Gastroesophageal sphincter (tissue), 4 donors: ENCODE measurements around the gene LZTS3. TPM values are rescaled to one million over a fixed set of nuclear protein-coding genes. Genes with fewer than 3 reads are reported as not detected.

ENCODE experiments used
- ATAC-seq: fragments of 150-250 bp; one replicate; pipeline ENCODE4 v1.9.1; 2016; ENCODE audit warnings: mild to moderate bottlenecking, moderate library complexity
- H3K27ac ChIP-seq, 4 donors: fragments of 200-600 bp; sonication (generic) in 3 of 4; 1 replicate in 3 of 4; 2 replicates in 1 of 4; pipeline ENCODE4 v1.5.1; 2016 to 2019
- H3K27me3 ChIP-seq: fragments of 200-600 bp; sonication (generic); one replicate; pipeline ENCODE4 v1.5.1; 2019
- H3K36me3 ChIP-seq, 2 donors: fragments of 200-600 bp; sonication (generic); one replicate each; pipeline ENCODE4 v1.5.1; 2019; ENCODE audit warnings: control low read depth in 1 of 2
- H3K4me1 ChIP-seq, 3 donors: fragments of 200-600 bp; sonication (generic); 1 replicate in 2 of 3; 2 replicates in 1 of 3; pipeline ENCODE4 v1.5.1; 2016 to 2019; ENCODE audit warnings: control low read depth in 2 of 3
- H3K4me3 ChIP-seq, 2 donors: fragments of 200-600 bp; sonication (generic); one replicate each; pipeline ENCODE4 v1.5.1; 2019; ENCODE audit warnings: mild to moderate bottlenecking in 1 of 2, moderate library complexity in 1 of 2
- H3K9me3 ChIP-seq, 3 donors: fragments of 200-600 bp; sonication (generic); one replicate each; pipeline ENCODE4 v1.5.1; 2017 to 2019; ENCODE audit warnings: control low read depth in 2 of 3
- EP300 ChIP-seq: sonication (generic); formaldehyde crosslinking; IDR thresholded peaks from one replicate; pipeline ENCODE4 v1.6.1; 2017; ENCODE audit warnings: antibody characterized with exemption, mild to moderate bottlenecking
- POLR2A ChIP-seq, 2 donors: fragments of 450-650 bp; IDR thresholded peaks; one replicate each; pipeline ENCODE4 v1.6.1; 2017; ENCODE audit warnings: antibody characterized with exemption in 2 of 2, mild to moderate bottlenecking in 2 of 2, moderate library complexity in 1 of 2
- POLR2AphosphoS5 ChIP-seq: sonication (generic); formaldehyde crosslinking; IDR thresholded peaks from one replicate; pipeline ENCODE4 v1.6.1; 2017; ENCODE audit warnings: antibody characterized with exemption
- WGBS, 2 donors: methylation state at CpG; one replicate each; pipeline ENCODE4 v1.1.5; 2018; ENCODE audit warnings: low coverage in 1 of 2; 5-methylcytosine and 5-hydroxymethylcytosine counted together
- total RNA-seq, 4 donors: library from RNA; depleted of rRNA; stranded (reverse); fragments of >200 nt; gene quantifications; one replicate each; pipeline ENCODE4 v1.1.0, GENCODE V29; 2016
- TF ChIP-seq, protein P1 (sequence below), 4 experiments: fragments of 200-600 bp in 2 of 4; fragments of 450-650 bp in 2 of 4; sonication (generic) in 1 of 4; IDR thresholded peaks; one replicate each; pipeline ENCODE4 v1.5.1; 2017 to 2019; ENCODE audit warnings: antibody characterized with exemption in 4 of 4, mild to moderate bottlenecking in 2 of 4, moderate library complexity in 2 of 4

The LZTS3 gene
- total RNA-seq, 4 donors from 2014 or later = 11.3 to 17.0 (median 12.2) TPM

DNA sequence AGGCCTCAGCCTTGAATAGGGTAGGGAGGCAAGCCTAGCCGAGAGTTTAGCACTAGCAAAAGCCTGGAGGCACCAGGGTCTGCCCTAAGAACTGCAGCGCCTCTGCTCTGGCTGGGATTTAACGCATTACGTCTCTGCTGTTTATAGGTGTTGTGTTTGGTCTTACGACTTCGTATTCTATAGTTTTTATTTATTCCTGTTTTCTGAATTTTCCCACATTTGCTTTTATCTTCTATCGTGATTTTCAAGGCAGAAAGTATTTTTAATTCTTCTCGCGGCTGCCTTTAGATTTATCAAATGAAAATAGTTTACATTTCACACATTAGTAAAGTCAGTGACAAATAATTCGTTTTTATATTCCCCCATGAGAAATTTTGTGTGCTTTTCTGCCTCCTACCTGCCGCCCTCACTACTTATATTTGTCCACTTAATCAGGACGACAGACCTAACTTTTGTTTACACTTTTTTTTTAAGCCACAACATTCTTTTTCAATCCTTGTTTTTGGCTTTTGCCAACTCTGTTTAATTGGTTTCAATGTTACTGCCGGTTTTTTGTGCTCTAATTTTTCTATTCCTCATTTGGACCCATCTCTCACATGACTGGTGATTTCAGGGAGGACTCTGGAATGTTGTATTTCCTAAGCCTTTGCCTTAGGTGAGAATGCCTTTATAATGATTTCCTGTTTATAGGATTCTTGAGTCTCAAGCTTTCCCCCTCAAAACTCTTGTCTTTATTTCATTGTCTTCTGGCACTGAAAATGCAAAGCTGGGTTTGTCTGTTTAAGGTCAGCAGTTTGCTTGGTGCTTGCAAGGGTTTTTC lies 1.3 kb upstream of the LZTS3 start:
- Histone ChIP-seq H3K9me3 (no peaks in the 10 kb centered on the region), H3K4me3 (peak overlapping the region; percentile 64 to 92), H3K27ac (peak overlapping the region in 3 of 4 donors; percentile 81 to 85 (median 83)), H3K36me3 (no peaks in the 10 kb centered on the region), H3K27me3 (no peaks in the 10 kb centered on the region), H3K4me1 (peaks cover 0 to 38% (median 7%) of the 10 kb centered on the region in 3 donors)
- TF ChIP-seq POLR2AphosphoS5 (no peak), POLR2A (IDR thresholded peaks at IDR 0.05) (no peak), EP300 (no peak)
- TF ChIP-seq, protein P1, sequence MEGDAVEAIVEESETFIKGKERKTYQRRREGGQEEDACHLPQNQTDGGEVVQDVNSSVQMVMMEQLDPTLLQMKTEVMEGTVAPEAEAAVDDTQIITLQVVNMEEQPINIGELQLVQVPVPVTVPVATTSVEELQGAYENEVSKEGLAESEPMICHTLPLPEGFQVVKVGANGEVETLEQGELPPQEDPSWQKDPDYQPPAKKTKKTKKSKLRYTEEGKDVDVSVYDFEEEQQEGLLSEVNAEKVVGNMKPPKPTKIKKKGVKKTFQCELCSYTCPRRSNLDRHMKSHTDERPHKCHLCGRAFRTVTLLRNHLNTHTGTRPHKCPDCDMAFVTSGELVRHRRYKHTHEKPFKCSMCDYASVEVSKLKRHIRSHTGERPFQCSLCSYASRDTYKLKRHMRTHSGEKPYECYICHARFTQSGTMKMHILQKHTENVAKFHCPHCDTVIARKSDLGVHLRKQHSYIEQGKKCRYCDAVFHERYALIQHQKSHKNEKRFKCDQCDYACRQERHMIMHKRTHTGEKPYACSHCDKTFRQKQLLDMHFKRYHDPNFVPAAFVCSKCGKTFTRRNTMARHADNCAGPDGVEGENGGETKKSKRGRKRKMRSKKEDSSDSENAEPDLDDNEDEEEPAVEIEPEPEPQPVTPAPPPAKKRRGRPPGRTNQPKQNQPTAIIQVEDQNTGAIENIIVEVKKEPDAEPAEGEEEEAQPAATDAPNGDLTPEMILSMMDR (IDR thresholded peaks at IDR 0.05) = no peak
- ATAC-seq = no peak
- WGBS, 2 donors = 17 to 33% methylated on average over 5 to 13 of the region's 13 CpGs

DNA sequence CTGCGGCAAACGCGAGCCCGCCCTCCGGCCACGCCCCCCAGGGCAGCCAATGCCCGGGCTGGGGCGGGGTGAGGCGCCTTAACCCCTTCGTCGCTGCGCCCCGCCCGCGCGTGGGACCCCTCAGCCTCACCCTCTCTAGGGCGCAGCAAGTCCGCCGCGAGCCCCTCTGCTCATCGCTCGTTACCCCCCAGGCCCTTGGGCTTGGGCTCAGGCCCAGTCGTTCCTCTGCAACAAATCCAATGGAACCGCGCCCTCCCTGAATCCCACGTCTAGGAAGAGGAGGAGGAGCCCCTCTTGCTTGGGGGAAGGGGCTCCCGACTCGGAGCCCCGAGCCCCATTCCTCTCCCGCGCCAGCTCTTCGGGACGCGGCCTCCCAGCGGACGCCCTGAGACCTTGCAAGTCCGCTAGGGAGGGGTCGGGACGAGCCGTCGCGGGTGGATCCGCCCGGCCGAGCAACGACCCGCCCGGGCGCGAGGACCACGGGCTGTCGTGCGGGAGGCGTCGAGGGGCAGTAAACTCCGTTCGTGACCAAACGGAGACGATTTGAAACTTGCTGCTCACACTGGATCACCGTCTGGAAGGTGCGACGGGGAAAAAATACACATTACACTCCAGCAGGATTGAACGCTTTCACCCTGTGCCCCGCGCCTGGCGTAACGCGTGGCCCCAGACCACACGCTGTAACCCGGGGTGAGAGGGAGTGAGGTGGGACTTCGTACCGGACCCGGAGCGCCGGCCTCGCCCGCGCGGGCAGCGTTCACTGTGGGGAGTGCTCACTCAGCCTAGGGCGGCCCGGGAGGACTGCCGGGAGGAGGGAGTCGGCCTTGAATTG lies 477 bp upstream of the LZTS3 start:
- Histone ChIP-seq H3K4me1 (peaks cover 0 to 38% (median 7%) of the 10 kb centered on the region in 3 donors), H3K27me3 (no peaks in the 10 kb centered on the region), H3K27ac (peak overlapping the region; percentile 11 to 85 (median 82)), H3K9me3 (no peaks in the 10 kb centered on the region), H3K36me3 (no peaks in the 10 kb centered on the region), H3K4me3 (peak overlapping the region; percentile 64 to 92)
- peak; percentile 97 for ATAC-seq
- TF ChIP-seq, protein P1 (IDR thresholded peaks at IDR 0.05) = peak in 3 of 4 experiments; percentile 6 to 35 (median 11)
- peak in 1 of 2 donors; percentile 11 for TF ChIP-seq POLR2A (IDR thresholded peaks at IDR 0.05)
- TF ChIP-seq POLR2AphosphoS5 = peak; percentile 10
- TF ChIP-seq EP300 = no peak
- WGBS, 2 donors = 0 to 8% methylated on average over 2 to 5 of the region's 84 CpGs

DNA sequence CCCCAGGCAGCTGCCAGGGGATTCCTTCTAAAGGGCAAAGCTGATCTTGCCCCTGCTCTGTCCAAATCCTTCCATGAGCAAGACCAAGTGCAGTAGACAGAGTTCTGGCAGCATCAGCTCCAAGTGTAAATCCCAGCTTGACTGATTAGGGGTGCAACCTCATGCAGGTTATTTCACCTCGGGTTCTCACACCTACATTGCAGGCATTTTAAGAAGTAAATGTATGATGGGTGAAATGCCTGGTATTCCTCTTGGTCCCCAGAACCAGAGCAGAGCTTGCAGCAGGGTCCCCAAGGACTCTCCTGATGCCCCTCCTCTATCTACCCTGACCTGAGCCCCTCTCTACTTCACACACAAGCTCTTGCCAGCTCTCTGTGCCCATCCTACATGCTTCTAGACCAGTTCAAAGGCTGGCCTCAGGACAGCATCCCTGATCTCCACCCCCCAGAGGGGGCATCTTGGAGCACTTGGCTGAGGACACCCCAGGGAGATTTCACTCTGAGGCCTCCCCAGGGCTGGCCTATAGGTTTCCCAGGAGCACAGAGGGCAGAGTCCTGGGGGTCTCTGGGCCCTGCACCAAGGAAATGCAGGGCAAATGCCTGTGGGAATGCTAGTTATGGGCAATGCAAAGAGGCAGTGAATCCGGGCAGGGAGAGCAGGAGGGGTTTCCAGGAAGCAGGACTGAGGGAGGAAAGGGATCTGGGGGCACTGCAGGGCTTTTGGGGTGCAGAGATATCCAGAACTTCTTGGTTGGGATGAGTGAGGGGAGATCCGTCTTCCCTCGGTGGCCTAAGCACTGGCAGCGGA lies 1.0 kb downstream of the LZTS3 start:
- ATAC-seq = no peak
- peaks cover 15% of the 10 kb centered on the region for H3K27me3 ChIP-seq
- H3K9me3 ChIP-seq = no peaks in the 10 kb centered on the region
- no peak for TF ChIP-seq POLR2AphosphoS5
- TF ChIP-seq, protein P1 (IDR thresholded peaks at IDR 0.05) = no peak
- no peak for TF ChIP-seq POLR2A (IDR thresholded peaks at IDR 0.05)
- TF ChIP-seq EP300 = no peak
- H3K4me3 ChIP-seq = peak overlapping the region; percentile 64 to 92
- H3K4me1 ChIP-seq = peaks cover 0 to 38% (median 7%) of the 10 kb centered on the region in 3 donors
- WGBS, 2 donors = 25 to 50% methylated on average over 1 to 2 of the region's 5 CpGs
- no peaks in the 10 kb centered on the region for H3K36me3 ChIP-seq
- peak overlapping the region in 3 of 4 donors; percentile 81 to 85 (median 83) for H3K27ac ChIP-seq

DNA sequence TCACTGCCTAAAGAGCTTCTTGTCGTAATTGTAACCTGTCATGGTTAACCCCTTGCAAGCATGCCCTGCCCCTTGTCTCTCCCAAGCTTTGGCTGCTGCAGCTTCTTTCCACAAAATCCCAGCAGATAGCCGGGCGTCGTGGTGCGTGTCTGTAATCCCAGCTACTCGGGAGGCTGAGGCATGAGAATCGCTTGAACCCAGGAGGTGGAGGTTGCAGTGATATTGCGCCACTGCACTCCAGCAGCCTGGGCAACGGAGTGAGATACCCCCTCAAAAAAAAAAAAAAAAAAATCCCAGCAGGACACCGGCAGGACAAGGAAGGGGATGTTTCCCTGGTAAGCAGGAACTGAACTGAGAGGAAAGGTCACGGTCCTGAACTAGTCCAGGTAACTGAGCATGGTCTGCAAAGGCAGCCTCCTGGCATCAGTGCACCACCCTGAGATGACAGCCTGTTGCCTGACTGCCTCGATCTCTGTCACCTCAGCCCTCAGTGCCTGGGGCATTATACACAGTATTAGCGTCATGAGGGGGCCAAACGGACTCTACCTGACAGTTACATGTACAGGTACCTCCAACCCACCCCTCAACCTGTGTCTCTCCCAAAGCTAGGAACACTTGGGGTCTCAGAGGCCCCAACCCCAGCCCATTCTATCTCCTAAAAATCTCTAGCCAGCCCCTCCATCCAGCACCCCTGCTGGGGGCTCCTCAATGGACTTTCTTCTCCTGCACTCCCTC lies 1.8 kb downstream of the LZTS3 start:
- ATAC-seq = no peak
- no peak for TF ChIP-seq EP300
- no peak for TF ChIP-seq POLR2A (IDR thresholded peaks at IDR 0.05)

More for the DNA sequence above, 1.8 kb downstream of the LZTS3 start:
- H3K27ac ChIP-seq = no peak overlapping the region
- 66 to 75% methylated on average over 5 to 6 of the region's 14 CpGs for WGBS, 2 donors
- H3K4me3 ChIP-seq = no peak overlapping the region
- peaks cover 15% of the 10 kb centered on the region for H3K27me3 ChIP-seq
- peaks cover 0 to 38% (median 7%) of the 10 kb centered on the region in 3 donors for H3K4me1 ChIP-seq
- no peaks in the 10 kb centered on the region for H3K9me3 ChIP-seq
- no peaks in the 10 kb centered on the region for H3K36me3 ChIP-seq
